IPS-20b (cell line): ENCODE data around the gene CLASP1.

Source experiments
- H3K27ac ChIP-seq: one replicate; pipeline ENCODE4 v1.5.1; 2013; ENCODE audit warnings: low read length
- H3K27me3 ChIP-seq: 2 replicates; pipeline ENCODE4 v1.6.1; 2013; ENCODE audit warnings: mild to moderate bottlenecking, low read length, inconsistent platforms; ENCODE audit not compliant: insufficient read depth
- H3K36me3 ChIP-seq: 2 replicates; pipeline ENCODE4 v1.6.1; 2013; ENCODE audit warnings: low read depth, mild to moderate bottlenecking, inconsistent platforms, low read length, moderate library complexity; ENCODE audit not compliant: insufficient read depth
- H3K4me1 ChIP-seq: 2 replicates; pipeline ENCODE4 v1.6.1; 2013; ENCODE audit warnings: mild to moderate bottlenecking, control low read depth, inconsistent platforms, low read length, moderate library complexity; ENCODE audit not compliant: insufficient read depth
- H3K4me3 ChIP-seq: 2 replicates; pipeline ENCODE4 v1.5.1; 2013; ENCODE audit warnings: mild to moderate bottlenecking, low read length, inconsistent platforms
- H3K9ac ChIP-seq: 2 replicates; pipeline ENCODE4 v1.6.1; 2013; ENCODE audit warnings: low read depth, mild to moderate bottlenecking, inconsistent platforms, low read length, moderate library complexity
- H3K9me3 ChIP-seq: 2 replicates; pipeline ENCODE4 v1.6.1; 2013; ENCODE audit warnings: mild to moderate bottlenecking, low read depth, low read length, inconsistent platforms; ENCODE audit not compliant: insufficient read depth

Gene CLASP1

DNA sequence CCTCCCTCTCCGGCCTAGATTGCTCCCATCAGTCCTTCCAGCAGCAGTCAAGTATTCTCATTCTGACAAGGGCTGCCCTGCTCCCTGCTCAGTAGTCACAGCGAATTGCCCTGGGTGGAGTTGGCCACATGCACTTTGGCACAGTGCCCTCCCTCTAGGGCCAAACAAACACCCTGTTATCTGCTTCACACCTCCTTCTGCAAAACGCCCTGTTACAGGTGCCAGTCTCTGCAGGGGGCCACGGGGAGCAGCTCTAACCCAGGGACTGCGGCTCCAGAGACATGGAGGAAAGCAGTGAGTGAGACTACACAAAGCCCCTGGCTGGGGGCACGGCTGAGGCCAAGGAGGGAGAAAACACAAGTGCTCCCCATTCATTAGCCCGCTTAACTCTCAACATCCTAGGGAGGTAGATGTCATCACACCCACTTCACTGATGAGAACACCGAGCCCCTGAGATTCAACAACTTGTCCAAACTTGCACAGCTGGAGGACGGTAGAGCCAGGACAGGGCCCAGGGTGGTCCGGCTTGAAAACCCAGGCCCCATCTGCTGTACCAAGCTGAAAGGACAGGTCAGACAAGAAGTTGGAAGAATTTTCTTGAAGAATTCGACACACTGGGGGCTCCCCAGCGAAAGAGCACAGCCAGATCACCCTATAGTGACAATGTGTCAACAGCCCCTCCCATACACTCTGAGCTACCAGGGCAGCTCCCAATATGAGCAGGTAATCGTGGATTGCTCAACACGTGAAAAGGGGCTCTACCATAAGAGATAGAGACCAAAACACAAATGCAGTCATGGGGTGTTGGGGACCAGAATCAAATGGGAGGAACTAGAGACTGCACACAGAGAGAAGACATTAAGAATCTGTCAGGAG, 355.6 kb downstream of the CLASP1 start:
- Histone ChIP-seq H3K27me3 (no peaks in the 10 kb centered on the region), H3K9me3 (no peaks in the 10 kb centered on the region), H3K4me1 (no peaks in the 10 kb centered on the region), H3K9ac (no peak overlapping the region), H3K36me3 (no peaks in the 10 kb centered on the region), H3K27ac (no peak overlapping the region), H3K4me3 (no peak overlapping the region)

DNA sequence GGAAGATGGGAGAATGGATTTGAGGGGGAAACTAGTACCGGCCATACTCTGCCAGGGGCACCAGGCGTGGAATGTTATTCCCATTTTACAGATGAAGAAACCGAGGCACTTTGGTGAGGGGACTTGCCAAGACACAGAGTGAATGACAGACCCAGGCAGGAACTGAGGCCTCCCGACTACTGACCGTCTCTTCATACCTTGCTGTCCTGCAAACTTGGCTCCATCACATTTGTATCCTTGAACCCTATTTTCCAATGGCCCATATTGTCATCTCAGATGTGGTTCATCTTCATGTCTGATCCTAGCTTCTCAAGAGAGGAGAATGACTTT, 358.0 kb downstream of the CLASP1 start:
- Histone ChIP-seq H3K27me3 (peaks cover 11% of the 10 kb centered on the region), H3K36me3 (no peaks in the 10 kb centered on the region), H3K9me3 (no peaks in the 10 kb centered on the region)

DNA sequence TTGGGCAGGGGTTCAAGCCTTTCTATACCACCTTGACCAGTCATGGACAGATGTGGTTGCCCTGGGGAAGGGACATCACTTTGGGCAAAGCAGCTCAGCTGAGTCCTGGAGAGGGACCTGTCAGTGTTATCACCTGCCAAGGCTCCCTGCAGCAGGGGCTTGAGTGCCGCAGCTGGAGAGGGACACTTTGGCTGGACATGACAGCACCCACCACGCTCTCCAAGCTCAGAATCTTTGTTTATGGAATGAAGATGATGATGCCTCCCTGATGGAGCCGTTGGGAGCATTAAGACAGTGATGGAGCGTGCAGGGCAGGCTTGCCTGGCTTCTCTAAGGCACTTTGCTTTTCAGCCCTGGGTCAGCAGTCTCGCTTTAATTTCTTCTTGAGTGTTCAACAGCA, 360.0 kb downstream of the CLASP1 start:
- H3K27ac ChIP-seq, result no peak overlapping the region
- H3K36me3 ChIP-seq, result no peaks in the 10 kb centered on the region
- H3K4me3 ChIP-seq, result no peak overlapping the region
- no peaks in the 10 kb centered on the region for H3K9me3 ChIP-seq
- no peak overlapping the region for H3K9ac ChIP-seq
- no peaks in the 10 kb centered on the region for H3K4me1 ChIP-seq
- peaks cover 31% of the 10 kb centered on the region for H3K27me3 ChIP-seq

More for the DNA sequence above, 358.0 kb downstream of the CLASP1 start:
- Histone ChIP-seq H3K9ac (no peak overlapping the region), H3K4me3 (no peak overlapping the region), H3K27ac (no peak overlapping the region), H3K4me1 (no peaks in the 10 kb centered on the region)

DNA sequence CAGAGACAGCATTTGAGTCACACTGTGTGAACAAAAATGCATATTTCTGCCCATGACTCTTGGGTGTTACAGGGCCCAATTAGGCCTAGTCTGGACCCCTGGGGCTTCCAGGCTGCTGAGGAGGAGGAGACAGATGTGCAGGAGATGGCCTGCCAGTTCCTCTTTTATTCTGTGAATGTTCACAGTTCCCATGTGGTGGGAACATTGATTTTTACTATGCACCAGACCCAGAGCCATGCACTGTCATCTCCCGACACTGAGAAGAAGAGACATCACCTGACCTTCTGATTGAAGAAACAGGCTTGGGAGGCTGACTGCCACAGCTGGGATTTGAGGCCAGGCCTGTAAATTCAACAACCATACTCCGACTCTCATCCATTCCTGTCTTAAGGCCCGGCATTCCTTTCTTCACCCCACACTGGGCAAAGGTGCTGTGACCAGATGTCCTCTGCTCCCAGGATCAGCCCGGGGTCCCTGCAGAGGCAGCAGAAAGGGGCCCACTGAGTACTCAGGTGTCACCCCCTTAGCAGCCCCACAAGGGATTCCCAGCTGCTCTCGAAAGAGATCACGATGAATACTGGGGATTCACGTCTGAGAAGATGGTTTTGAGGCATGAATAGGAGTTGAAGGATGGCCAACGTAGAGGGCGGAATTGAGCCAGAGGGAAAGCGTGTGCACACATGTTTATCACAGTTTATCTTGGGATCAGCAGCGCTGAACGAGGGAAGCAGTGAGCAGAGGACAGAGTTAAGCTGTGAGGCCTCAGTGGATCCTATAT, 360.6 kb downstream of the CLASP1 start:
- Histone ChIP-seq H3K36me3 (no peaks in the 10 kb centered on the region), H3K9me3 (no peaks in the 10 kb centered on the region), H3K4me3 (no peak overlapping the region), H3K27me3 (peaks cover 37% of the 10 kb centered on the region), H3K4me1 (no peaks in the 10 kb centered on the region), H3K9ac (no peak overlapping the region), H3K27ac (no peak overlapping the region)

DNA sequence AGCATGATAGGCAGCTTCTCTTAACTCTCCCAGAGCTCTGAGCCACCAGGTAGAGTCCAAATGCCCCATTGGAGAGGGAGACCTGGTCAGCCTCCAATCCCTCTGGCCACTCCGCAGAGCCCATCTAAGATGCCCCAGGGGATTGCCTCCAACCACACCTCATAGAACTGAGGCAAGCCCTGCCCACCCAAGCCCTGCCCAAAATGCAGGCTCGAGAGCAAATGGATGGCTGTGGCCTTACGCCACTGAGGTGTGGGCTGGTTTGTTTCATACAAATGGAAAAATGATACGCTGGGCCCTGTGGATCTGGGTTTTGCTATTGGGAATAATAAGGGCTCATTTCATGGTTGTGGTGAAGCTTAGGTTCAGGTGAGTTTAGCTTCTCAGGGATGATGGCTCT, 361.3 kb downstream of the CLASP1 start:
- Histone ChIP-seq H3K9me3 (no peaks in the 10 kb centered on the region), H3K27ac (no peak overlapping the region), H3K9ac (no peak overlapping the region), H3K27me3 (peaks cover 44% of the 10 kb centered on the region), H3K4me1 (no peaks in the 10 kb centered on the region), H3K36me3 (no peaks in the 10 kb centered on the region), H3K4me3 (no peak overlapping the region)
